Large intestine (tissue), 3 donors: ENCODE data around the gene NUTM2E. TPM values are rescaled to one million over a fixed set of nuclear protein-coding genes. Genes with fewer than 3 reads are reported as not detected.
"Not testable (repeated sequence)": the region's sequence is repeated elsewhere in the genome, so short reads cannot be mapped to it uniquely, and the experiment has no call there.

Experiments
- DNase-seq, 2 donors: peaks; one replicate each; pipeline versions ENCODE4 v3.0.0 to v3.0.0-alpha.2; 2013
- H3K27ac ChIP-seq: one replicate; pipeline ENCODE4 v1.5.1; 2013; ENCODE audit warnings: low read length
- H3K27me3 ChIP-seq: 2 replicates; pipeline ENCODE4 v1.6.1; 2013; ENCODE audit warnings: low read length; ENCODE audit not compliant: control insufficient read depth, insufficient read depth
- H3K36me3 ChIP-seq: 2 replicates; pipeline ENCODE4 v1.6.1; 2013; ENCODE audit warnings: low read length; ENCODE audit not compliant: control insufficient read depth, insufficient read depth
- H3K4me1 ChIP-seq: one replicate; pipeline ENCODE4 v1.6.1; 2013; ENCODE audit warnings: low read length; ENCODE audit not compliant: control insufficient read depth, insufficient read depth
- H3K4me3 ChIP-seq: one replicate; pipeline ENCODE4 v1.5.1; 2013; ENCODE audit warnings: low read length
- H3K9me3 ChIP-seq: one replicate; pipeline ENCODE4 v1.6.1; 2013; ENCODE audit warnings: mild to moderate bottlenecking, low read depth, low read length, moderate library complexity; ENCODE audit not compliant: control insufficient read depth
- WGBS: methylation state at CpG from one replicate; pipeline ENCODE4 v1.1.5; 2013; ENCODE audit warnings: low lambda C conversion rate; ENCODE audit not compliant: insufficient coverage; 5-methylcytosine and 5-hydroxymethylcytosine counted together
- polyA plus RNA-seq: library from polyadenylated mRNA; unstranded; fragments of 120-200 nt; gene quantifications from one replicate; pipeline ENCODE4 v1.2.1, GENCODE V29; 2013

NUTM2E gene
- polyA plus RNA-seq, 1 donor = 0.09 TPM

- not testable (repeated sequence) for H3K4me3 ChIP-seq, DNase-seq, H3K4me1 ChIP-seq, H3K27me3 ChIP-seq, H3K9me3 ChIP-seq, H3K36me3 ChIP-seq, H3K27ac ChIP-seq
Measured at GRCh38 chr10:79811895-79812294, 14.6 kb upstream of the NUTM2E start.

- H3K4me1 ChIP-seq, H3K4me3 ChIP-seq, H3K9me3 ChIP-seq, H3K27me3 ChIP-seq, H3K36me3 ChIP-seq, DNase-seq, H3K27ac ChIP-seq: not testable (repeated sequence)
- no CpG with 5 or more reads among the region's 2 CpGs for WGBS
Measured at GRCh38 chr10:79816290-79816689, 10.2 kb upstream of the NUTM2E start.

- not testable (repeated sequence) for H3K9me3 ChIP-seq, H3K27ac ChIP-seq, H3K4me1 ChIP-seq, H3K27me3 ChIP-seq, H3K36me3 ChIP-seq, H3K4me3 ChIP-seq, DNase-seq
- WGBS = 100% methylated on average over 1 of the region's 6 CpGs
Measured at GRCh38 chr10:79823387-79823786, 3.2 kb upstream of the NUTM2E start.

GRCh38 chr10:79825587-79826011 lies 940 bp upstream of the NUTM2E start:
- H3K4me3 ChIP-seq = peak overlapping the region; percentile 23
- not testable (repeated sequence) for H3K36me3 ChIP-seq, H3K4me1 ChIP-seq, H3K27me3 ChIP-seq, H3K27ac ChIP-seq, H3K9me3 ChIP-seq
- no CpG with 5 or more reads among the region's 38 CpGs for WGBS
- peak in 1 of 2 donors; percentile 24 for DNase-seq

- not testable (repeated sequence) for H3K36me3 ChIP-seq
Measured at GRCh38 chr10:79826131-79826495, 426 bp upstream of the NUTM2E start.

GRCh38 chr10:79833833-79834232 lies 7.3 kb downstream of the NUTM2E start:
- not testable (repeated sequence) for H3K27ac ChIP-seq, H3K36me3 ChIP-seq, DNase-seq, H3K27me3 ChIP-seq, H3K4me1 ChIP-seq, H3K4me3 ChIP-seq, H3K9me3 ChIP-seq
- WGBS = no CpG with 5 or more reads among the region's 3 CpGs

More at GRCh38 chr10:79826131-79826495, 426 bp upstream of the NUTM2E start:
- not testable (repeated sequence) for H3K9me3 ChIP-seq, H3K4me1 ChIP-seq, H3K27me3 ChIP-seq
- peak overlapping the region; percentile 30 for H3K4me3 ChIP-seq
- peak in 1 of 2 donors; percentile 48 for DNase-seq
- peak overlapping the region; percentile 65 for H3K27ac ChIP-seq
- no CpG with 5 or more reads among the region's 44 CpGs for WGBS

GRCh38 chr10:79835891-79836290 lies 9.4 kb downstream of the NUTM2E start:
- H3K9me3 ChIP-seq, H3K27ac ChIP-seq, H3K4me1 ChIP-seq, H3K4me3 ChIP-seq, DNase-seq, H3K36me3 ChIP-seq, H3K27me3 ChIP-seq: not testable (repeated sequence)
- WGBS = no CpG with 5 or more reads among the region's 2 CpGs

- not testable (repeated sequence) for H3K9me3 ChIP-seq, H3K4me3 ChIP-seq, H3K27ac ChIP-seq, H3K4me1 ChIP-seq, H3K36me3 ChIP-seq, H3K27me3 ChIP-seq, DNase-seq
- WGBS = no CpG with 5 or more reads among the region's 1 CpG
Measured at GRCh38 chr10:79836891-79837290, 10.4 kb downstream of the NUTM2E start.

- no CpG with 5 or more reads among the region's 16 CpGs for WGBS
- not testable (repeated sequence) for H3K4me3 ChIP-seq, H3K4me1 ChIP-seq, H3K9me3 ChIP-seq, H3K27me3 ChIP-seq, DNase-seq, H3K27ac ChIP-seq, H3K36me3 ChIP-seq
Measured at GRCh38 chr10:79838441-79838840, 11.9 kb downstream of the NUTM2E start.

GRCh38 chr10:79853191-79853854 lies 26.8 kb downstream of the NUTM2E start:
- H3K9me3 ChIP-seq, H3K27me3 ChIP-seq, H3K4me1 ChIP-seq, DNase-seq, H3K4me3 ChIP-seq, H3K27ac ChIP-seq, H3K36me3 ChIP-seq: not testable (repeated sequence)
- WGBS = no CpG with 5 or more reads among the region's 8 CpGs

- H3K4me3 ChIP-seq, DNase-seq, H3K9me3 ChIP-seq, H3K36me3 ChIP-seq, H3K4me1 ChIP-seq, H3K27ac ChIP-seq, H3K27me3 ChIP-seq: not testable (repeated sequence)
- WGBS = no CpG with 5 or more reads among the region's 1 CpG
Measured at GRCh38 chr10:79862269-79862668, 35.7 kb downstream of the NUTM2E start.
